HS-5 (cell line): ENCODE data around the gene COL21A1.
"Not testable (repeated sequence)": the region's sequence is repeated elsewhere in the genome, so short reads cannot be mapped to it uniquely, and the experiment has no call there.

ENCODE experiments used
- DNase-seq: peaks from one replicate; pipeline ENCODE4 v3.0.0-alpha.2; 2012; ENCODE audit warnings: low read depth

Gene COL21A1

DNA sequence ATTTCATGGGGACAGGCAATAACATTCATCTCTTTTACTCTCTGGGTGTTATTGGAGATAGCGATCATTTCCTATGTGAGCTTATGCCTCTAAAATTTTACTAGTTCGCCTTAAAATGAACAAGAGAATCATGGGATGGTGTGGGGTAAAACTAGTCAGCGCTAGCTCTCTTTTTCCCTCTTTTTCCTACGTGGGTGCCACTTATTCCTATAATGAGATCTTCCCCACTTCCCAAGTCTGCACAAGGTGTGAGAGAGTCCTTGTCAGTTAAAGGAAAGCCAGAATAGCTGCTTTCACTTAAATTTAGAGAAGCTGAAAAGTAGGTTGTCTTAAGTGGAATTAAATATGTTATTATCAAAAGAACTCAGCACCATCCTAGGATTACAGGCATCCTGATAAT, 198.8 kb downstream of the COL21A1 start:
- DNase-seq, result no peak

DNA sequence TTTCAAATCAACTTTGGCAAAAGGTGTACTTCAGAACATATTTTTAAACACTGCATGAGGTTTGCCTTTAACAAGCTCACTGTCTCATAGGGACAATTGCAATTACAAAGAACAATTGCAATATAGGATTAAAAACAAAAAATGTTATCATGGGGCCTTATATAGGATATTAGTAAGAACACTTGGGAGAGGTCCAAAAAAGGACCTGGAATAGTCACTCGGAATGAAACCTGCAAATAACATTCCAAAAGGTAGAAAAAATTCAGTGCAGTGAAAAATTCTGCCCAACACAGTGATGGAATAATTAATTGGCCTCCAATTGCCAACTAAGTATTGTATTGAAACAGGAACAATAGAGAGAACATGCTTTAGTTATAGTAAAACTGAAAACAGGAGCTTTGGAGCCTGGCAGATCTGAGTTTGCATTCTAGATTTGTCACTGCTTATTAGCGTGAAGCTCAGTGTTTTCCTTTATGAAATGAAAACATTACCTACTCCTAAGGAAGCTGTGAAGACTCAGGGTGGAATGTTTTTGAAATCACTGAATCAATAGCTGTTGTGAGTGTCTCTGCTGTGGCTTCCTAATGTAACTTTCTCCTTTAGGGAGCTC, 199.3 kb downstream of the COL21A1 start:
- no peak for DNase-seq

DNA sequence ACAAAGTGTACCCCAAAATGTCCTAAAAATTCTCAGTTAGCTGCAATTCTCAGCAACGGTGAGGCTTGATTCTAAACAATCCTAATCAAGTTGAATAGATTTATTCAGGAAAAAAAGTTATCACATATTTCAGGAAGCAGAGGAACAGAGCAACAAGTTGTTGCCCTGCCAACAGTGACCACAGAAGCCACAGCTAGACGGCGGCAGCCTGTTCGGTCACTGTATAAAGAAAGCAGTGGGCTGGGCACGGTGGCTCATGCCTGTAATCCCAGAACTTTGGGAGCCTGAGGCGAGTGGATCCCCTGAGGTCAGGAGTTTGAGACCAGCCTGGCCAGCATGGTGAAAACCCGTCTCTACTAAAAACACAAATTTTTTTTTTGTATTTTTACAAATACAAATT, 200.8 kb downstream of the COL21A1 start:
- no peak for DNase-seq

DNA sequence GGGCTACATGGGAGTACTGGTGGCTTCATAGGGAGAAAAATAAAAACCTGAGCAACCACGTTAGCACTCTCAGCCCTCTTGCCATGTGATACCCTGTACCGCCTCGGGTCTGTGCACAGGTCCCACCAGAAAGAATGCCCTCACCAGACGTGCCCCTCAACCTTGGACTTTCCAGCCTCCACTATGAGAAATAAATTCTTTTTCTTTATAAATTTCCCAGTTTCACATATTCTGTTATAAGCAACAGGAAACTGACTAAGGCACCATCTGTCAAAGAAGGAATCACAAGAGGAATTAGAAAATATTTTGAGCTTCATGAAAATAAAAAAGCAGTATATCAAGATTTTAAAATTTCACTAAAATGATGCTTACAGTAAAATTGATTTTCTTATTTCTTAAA, 203.6 kb downstream of the COL21A1 start:
- no peak for DNase-seq

DNA sequence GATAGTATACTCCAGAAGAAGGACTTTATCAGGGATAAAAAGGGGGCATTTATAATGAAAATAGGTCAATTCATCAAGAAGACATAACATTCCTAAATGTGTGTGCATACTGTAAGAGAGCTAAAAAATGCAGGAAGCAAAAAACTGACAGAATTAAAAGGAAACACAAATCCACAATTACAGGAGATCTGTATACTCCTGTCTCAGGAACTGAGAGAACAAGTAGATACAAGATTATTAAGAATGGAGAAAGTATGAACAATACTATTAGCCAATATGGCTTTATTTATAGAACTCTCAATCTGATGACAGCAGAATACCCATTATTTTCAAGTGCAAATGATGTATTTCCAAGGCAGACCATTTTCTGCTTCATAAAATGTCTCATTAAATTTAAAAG, 204.3 kb downstream of the COL21A1 start:
- DNase-seq, result no peak

DNA sequence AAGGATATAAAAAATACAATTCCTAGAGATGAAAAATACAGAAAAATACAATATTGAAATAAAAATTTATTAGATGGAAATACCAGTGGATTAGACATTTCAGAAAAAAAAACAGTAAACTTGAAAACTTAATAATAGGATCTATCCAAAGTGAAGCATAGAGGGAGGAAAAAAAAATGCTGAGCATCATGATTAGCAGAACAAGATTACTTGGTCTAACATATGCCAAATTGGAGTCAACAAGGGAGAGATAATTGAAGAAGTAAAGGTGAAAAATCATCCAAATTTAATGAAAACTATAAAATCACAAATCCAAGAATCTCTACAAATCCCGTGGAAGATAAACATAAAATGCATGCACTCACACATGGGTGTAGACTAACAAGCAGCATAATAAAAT, 205.8 kb downstream of the COL21A1 start:
- no peak for DNase-seq

DNA sequence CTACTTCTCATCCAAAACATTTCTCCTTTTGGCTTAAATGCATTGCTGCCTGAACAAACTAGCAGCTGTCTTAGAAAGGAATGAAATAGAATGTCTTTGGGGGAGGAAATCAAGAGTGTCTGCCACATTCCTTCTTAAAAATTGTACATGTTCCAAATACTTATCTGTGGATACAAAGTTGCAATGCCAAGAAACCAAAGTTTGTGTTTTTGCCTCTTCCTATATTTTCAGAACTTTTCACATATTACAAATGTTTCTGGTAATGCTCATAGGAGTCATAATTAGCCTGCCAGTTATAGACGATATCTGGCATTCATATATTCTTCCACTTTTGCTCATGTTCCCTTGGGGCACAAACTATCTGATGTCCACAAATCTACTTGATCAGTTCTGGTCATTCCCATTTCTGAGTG, 206.5 kb downstream of the COL21A1 start:
- no peak for DNase-seq

DNA sequence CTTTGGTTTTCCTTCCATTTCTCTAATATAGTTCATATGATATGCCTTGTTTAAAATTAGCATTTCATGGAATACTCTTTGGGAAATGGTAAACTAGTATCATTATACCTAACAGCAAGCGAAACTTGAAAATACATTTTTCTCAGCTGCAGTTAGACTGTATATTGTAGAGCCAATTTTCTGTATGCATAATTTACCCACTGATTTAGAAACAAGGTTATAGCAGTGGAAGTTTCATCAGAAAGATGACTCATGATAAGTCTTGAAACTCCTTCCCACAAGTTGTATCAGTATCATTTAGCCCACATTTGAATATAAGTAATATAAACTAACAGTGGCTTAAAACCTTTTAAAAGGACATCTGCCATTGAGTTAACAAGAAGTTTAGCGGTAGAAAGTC, 207.2 kb downstream of the COL21A1 start:
- peak; percentile 30 for DNase-seq

DNA sequence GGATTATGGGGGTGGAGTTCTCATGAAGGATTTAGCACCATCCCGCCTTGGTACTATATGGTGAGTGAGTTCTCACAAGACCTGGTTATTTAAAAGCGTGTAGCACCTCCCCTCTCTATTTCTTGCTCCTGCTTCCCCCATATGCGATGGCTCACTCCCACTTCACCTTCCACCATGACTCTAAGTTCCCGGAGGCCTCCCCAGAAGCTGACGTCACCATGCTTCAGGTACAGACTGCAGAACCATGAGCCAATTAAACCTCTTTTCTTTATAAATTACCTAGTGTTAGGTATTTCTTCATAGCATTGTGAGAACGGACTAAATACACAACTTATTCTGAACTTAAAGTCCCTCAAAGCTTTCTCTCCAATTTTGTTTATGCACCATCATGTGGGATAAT, 208.6 kb downstream of the COL21A1 start:
- no peak for DNase-seq

DNA sequence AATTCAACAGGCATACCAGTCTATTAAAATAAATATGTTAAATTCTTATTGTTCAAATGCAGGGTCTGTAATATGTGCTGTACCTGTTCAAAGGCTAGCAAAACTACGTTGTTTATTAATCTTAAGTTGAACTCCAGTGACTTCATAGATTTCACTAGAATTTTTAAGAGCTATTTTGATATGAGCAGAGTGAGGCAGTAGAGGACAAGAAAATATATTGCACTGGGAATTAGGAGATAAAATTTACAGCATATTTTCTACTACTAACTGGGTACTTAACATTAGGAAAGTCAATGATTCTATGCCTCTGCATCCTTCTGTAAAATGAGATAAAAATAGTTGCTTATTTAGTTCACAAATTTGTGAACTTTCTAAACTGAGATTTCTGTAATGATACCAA, 209.8 kb downstream of the COL21A1 start:
- no peak for DNase-seq

DNA sequence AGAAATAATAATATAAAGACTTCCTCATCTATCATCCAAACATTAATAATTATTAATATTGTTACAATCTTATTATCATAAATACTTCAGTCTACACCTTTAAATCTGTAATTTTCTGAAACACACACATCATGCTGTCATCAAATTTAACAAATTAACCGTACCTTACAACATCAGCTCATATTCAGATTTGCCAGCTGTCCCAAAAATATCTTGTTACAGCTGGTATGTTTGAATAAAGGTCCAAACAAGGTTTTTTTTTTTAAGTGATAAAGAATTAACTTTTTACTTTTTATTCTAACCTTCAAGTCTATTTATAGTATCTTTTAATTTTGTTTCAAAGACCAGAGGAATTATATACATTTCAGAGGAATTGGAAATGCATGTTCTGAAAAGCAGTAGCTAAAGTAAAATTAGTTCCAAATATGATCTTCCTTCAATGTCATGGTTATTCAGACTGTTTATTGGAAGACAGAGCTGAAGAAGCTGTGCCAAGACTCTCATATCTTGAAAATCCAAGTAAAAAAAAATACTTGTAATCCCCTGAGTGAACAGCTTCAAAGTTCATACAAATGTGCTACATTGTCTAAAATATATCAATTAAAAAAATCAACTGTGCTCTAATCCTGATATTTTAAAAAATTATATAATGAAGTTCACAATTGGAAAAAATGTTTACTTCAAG, 210.3 kb downstream of the COL21A1 start:
- DNase-seq, result no peak

DNA sequence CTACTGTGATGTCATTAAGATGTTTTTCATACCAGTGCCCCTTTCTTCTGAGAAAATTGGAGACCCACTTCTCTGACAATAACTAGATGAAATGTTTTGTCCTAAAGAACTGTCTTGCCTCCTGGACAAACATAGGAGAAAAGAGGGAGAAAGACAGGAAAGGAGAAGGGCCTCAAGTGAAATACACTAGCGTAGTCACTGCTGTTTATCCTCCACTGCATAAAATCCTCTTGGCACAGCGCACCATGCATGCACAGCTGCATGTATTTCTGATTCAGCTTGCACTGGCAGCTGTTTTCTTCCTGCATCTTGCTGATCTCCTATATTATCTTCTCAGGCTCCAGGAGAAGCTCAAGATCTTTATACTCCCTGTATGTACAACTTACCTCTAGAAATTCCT, 214.0 kb downstream of the COL21A1 start:
- no peak for DNase-seq

DNA sequence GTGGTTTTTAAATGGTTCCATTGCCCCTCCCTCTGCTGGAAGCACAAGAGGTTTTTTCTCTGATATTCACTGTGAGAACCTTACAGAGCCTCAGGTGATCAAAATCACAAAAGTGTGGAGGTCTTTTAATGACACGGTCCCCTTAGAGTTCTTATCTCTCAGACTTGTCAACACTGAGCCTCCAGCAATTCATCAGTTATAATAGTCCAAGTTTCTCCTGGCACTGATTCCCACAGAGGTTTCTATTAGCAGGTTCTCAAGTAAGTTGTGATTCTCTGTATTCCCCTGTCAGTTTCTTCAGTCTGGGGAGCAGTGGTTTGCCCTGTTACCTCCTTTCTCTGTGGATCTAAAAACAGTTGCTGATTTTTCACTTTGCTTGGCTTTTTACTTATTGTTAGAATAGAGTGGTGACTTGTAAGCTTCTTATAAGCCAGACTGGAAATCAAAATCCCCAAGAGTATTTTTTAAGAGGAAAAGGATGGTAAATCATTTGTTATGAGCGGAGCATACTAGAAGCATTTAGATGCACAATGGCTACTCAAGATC, 214.6 kb downstream of the COL21A1 start:
- no peak for DNase-seq

DNA sequence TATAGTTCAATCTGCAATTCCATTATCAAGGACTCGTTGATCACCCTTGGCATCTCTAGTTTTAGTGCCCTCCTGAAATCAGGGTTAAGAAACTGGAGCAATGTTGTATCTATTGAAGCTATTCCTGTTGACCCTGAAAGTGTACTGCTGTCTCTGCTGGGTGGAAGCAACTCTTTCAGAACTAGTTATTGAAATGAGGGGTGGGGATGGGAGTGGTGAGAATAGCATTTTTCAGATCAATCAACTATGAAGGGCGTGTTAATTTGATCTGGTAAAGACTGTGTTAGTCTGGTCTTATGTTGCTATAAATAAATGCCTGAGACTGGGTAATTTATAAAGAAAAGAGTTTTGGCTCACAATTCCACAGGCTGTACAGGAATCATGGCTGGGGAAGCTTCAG, 219.5 kb downstream of the COL21A1 start:
- DNase-seq, result no peak

DNA sequence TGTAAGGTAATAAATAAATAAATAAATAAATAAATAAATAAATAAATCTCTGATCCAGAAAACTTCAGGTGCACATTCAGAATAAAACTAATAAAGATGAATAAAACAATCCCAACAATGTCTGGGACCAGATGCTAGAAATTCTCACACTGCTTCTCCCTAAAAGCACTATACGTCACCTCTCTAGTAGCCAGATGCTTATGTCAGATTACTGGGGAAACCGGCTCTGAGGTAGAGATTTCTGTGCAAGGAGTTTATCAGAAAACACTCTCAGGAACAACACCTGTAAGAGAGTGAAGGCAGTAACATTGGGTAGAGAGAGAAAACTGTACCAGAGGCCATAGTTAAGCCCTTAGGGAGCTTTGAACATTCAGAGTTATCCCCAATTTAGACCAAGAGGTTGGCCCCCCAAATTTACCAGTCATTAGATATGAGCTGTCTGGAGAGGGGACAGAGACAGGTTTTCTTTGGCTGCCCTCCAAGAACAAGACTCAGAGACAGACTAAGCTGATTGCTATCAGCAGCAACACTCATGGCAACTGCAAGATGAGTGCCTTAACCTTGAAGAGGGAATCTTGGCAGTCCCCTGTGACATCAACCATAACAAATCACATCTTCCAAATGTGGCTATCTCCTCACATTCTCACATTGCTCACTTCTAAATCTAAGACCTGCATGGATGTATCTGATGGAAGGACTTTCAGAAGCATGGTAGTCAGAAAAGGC, 220.8 kb downstream of the COL21A1 start:
- DNase-seq, result no peak

DNA sequence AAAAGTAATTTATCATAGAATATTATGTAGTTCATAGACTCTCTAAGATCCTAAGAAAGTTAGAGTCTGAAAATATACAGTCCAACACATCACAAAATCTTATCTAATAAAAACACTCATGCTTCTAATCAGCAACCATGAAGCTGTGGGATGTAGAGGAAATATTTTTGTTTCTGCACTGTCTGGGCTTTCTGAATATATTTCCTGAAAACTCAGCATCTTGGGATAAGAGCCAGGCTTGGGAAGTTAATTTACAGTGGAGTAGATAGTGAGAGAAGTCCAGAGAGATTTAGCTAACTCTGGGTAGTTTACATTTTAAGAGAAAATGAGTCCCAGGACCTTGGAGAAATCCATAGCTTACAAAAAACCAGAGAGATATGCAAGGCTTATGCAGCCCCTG, 221.6 kb downstream of the COL21A1 start:
- no peak for DNase-seq

DNA sequence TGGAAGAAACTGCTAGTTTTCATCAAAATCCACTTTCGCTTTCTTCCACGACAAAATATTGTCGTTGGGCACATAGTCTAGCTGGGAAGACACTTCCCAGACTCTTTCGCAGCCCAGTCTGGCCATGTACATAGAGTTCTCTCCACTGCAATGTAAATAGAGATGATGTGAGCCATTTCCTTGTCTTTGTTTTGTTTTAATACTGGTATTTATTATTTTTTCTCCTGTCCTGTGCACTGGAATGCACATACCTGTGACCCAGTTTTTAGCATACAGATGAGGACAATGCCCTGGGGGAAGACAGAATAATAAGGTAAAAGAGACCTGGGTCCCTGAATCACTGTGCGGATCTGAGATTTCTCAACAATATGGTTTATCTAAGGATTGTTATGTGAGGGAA, 222.4 kb downstream of the COL21A1 start:
- DNase-seq, result no peak

DNA sequence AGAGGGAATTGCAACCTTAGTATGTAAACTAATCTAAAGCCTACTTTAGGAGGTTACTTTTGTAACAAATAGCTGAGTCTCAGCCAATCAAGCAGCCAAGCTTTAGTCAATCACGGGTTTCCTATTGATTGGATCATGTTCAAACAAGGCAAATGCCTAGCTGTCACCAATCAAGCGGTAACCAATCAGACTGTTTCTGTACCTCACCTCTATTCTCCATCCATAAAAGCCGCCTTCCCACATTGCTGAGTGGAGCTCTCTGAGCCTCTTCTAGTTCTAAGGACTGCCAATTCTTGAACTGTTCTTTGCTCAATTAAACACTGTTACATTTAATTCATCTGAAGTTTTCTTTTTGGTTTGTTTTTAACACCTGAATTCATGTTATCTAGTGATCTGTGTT, 223.6 kb downstream of the COL21A1 start:
- DNase-seq, result no peak

DNA sequence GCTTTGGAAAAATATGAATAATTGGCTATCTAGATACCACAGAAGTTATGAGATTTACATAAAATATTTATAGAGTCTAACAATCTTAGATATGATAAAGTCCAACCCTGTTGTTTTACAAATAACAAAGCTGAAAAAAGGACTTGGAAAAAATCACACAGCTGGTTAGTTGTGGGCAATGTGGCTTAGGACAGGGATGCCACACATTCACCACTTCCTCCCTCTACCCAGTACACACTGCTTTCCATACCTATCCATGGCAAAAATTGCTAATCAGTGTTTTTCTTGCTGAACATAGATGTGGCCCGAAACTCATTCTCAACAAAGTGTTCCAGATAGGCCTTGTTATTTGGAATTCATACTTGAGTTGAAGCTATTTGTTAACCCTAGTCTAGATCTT, 224.7 kb downstream of the COL21A1 start:
- no peak for DNase-seq

DNA sequence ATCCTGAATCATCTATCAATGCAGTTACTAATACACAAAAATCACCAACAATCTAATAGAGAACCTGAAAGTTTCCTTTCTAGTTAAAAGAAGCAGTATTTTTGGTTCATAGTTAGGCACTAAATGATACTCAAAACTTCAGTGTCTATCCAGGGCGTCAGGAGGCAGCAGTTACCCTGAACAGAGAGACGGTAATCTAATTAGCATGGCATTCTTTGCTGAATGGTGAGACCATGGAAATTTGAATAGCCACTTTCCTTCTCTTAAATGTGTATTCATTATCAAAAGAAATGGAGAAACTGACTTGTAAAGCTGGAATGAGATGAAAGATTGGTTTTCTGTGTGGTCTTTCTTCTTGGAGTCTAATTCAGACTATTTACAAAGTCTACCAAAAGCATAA, 225.4 kb downstream of the COL21A1 start:
- DNase-seq, result no peak

DNA sequence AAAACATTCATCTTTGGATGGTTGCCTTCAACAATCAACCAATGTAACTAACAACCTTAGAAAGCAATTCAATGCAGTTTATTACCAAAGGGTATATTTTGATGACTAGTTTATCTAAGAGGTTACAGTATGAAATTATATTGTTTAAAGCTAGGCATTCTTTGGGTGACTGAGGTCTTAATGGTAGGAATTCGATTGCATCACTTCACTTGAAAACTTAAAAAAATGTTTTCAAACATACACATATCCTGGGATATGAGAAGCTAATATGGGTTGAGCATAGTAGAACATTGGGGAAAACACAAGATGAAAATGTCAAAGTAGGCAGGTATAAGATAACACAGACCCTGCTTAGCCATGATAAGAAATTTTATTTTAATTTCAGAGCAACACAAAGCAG, 227.4 kb downstream of the COL21A1 start:
- no peak for DNase-seq

DNA sequence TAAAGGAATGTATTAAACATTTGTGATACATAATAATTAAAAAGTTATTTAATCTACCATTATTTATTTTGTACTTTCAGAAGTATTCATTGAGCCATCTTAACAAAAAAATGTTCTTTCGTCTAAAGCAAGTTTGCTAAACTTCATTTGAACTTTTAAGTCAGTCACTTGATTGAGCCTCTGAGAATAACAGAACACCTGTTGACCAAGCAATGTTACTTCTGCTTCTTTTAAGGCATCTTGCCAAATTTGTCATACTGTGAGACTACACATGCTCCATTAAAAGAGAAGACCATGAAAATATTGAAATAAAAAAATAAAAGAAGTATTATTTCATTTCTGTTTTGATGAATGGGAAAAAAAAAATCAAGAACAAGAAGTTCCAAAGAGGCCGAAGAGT, 230.2 kb downstream of the COL21A1 start:
- DNase-seq, result no peak

DNA sequence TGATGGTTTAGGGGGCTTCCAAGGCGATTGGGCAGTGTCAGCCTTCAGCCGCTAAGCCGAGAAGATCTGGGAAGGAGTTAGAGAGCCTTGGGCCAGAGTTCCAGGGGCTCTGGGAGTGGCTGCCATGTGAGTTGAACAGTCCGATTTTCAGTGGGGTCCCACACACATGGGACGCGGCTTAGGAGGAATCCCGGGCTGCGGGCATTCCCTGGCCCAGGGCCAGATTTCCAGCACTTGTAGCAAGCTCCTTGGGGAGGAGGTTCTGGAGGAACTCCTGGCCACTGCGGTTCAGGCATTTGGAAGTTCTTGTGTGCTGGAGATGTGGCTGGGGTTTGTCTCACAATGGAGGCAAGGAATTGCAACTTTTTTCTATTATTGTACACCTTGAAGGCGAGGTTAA, 233.3 kb downstream of the COL21A1 start:
- not testable (repeated sequence) for DNase-seq
